GM23248 (cell line): ENCODE results near the gene GCK.

Experiments used
- EZH2 ChIP-seq: fragments of 200-600 bp; sonication (generic); IDR thresholded peaks from 2 replicates; pipeline ENCODE4 v1.6.1; 2018; ENCODE audit warnings: antibody characterized with exemption, mild to moderate bottlenecking; ENCODE audit not compliant: insufficient read depth, poor library complexity, severe bottlenecking
- EZH2phosphoT487 ChIP-seq: fragments of 200-600 bp; sonication (generic); IDR thresholded peaks from 2 replicates; pipeline ENCODE4 v1.6.1; 2018; ENCODE audit warnings: antibody characterized with exemption, moderate library complexity, mild to moderate bottlenecking, low read depth; ENCODE audit not compliant: insufficient read depth

DNA sequence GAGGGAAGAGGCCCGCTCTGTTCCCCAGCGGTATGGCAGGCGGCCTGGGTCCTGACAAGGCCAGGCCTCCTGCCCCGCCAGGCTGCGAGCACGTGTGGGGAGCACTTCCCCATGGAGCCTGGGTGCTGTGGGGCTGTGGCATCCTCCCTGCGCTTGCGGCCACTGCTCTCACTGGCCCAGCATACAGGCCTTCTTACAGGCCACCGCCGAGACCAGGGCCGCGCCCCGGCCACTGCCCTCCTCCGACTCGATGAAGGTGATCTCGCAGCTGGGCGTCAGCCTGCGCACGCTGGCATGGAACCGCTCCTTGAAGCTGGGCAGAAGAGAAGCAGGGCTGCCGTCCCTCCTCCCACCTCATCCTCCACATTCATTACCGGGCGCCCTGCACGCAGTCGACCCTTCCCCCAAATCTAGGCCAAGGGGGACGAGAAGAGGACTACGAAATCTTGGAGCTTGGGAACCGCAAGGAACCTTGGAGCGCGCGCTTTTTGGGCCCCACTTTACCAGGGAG lies 44.2 kb downstream of the GCK start:
- no peak for TF ChIP-seq EZH2
- no peak for TF ChIP-seq EZH2phosphoT487
